OCI-LY1 (cell line): ENCODE data around the gene PMAIP1.

Experiments
- CTCF ChIP-seq: fragments of 200-600 bp; sonication (generic), shearing (Covaris generic); IDR thresholded peaks from 2 replicates; pipeline ENCODE4 v1.5.1; 2017; ENCODE audit warnings: mild to moderate bottlenecking, antibody characterized with exemption, low read length, moderate library complexity, mixed read lengths
- EZH2 ChIP-seq: fragments of 200-600 bp; sonication (generic), shearing (Covaris generic); IDR thresholded peaks from 2 replicates; pipeline ENCODE4 v1.8.0; 2017; ENCODE audit warnings: borderline replicate concordance, mixed run types, mild to moderate bottlenecking, antibody characterized with exemption, low read length, moderate library complexity, mixed read lengths

GRCh38 chr18:59885579-59886163, 14.1 kb upstream of the PMAIP1 start:
- TF ChIP-seq CTCF (no peak), EZH2 (no peak)
